ENCODE results near the gene TMEM202.
"Not testable (repeated sequence)": the region's sequence is repeated elsewhere in the genome, so short reads cannot be mapped to it uniquely, and the experiment has no call there.

GRCh38 chr15:72442848-72443247, 44.7 kb downstream of the TMEM202 start:
- not testable (repeated sequence) for TF ChIP-seq CTCF (IDR thresholded peaks at IDR 0.05); EZH2 (IDR thresholded peaks at IDR 0.05; ENCODE audit: borderline replicate concordance, insufficient read depth, low read depth, low read length, poor library complexity, severe bottlenecking)

All from B cell (primary cell).